HepG2 (cell line): ENCODE data around the gene STK36. TPM values are rescaled to one million over a fixed set of nuclear protein-coding genes. Genes with fewer than 3 reads are reported as not detected.

Experiments used
- CBX2 ChIP-seq, 2 experiments: fragments of 200-600 bp in 1 of 2; sonication (generic); formaldehyde crosslinking in 1 of 2; IDR thresholded peaks; 2 replicates each; pipeline versions ENCODE4 v1.7.0 to v1.8.1; 2018 to 2022; ENCODE audit warnings: low read depth in 2 of 2, low read length in 1 of 2, mild to moderate bottlenecking in 1 of 2, missing genetic modification reagents in 1 of 2
- KLF6 ChIP-seq: IDR thresholded peaks from 2 replicates; pipeline ENCODE4 v1.8.0; 2016; ENCODE audit warnings: missing biosample characterization, missing genetic modification reagents
- POLR2AphosphoS5 ChIP-seq: IDR thresholded peaks from 2 replicates; pipeline ENCODE4 v1.6.1; 2012; ENCODE audit warnings: low read depth, low read length
- REL ChIP-seq: sonication (generic); formaldehyde crosslinking; conservative IDR thresholded peaks from 2 replicates; pipeline ENCODE4 v1.8.0; 2022; ENCODE audit warnings: mild to moderate bottlenecking, missing genetic modification reagents, moderate library complexity
- RFXANK ChIP-seq: IDR thresholded peaks from 2 replicates; pipeline ENCODE4 v1.6.1; 2016
- XRCC5 ChIP-seq: fragments of 200-400 bp; formaldehyde crosslinking; optimal IDR thresholded peaks from 2 replicates; pipeline ENCODE3; 2017; ENCODE audit warnings: mild to moderate bottlenecking, low read length
- ZNF12 ChIP-seq: sonication (generic); formaldehyde crosslinking; IDR thresholded peaks from 2 replicates; pipeline ENCODE4 v1.5.0; 2020; ENCODE audit warnings: missing genetic modification reagents
- ZNF260 ChIP-seq: sonication (generic); formaldehyde crosslinking; IDR thresholded peaks from 2 replicates; pipeline ENCODE4 v1.4.0; 2020; ENCODE audit warnings: missing genetic modification reagents, low read depth, mild to moderate bottlenecking, borderline replicate concordance
- ZNF33A ChIP-seq: sonication (generic); formaldehyde crosslinking; IDR thresholded peaks from 2 replicates; pipeline ENCODE4 v1.5.1; 2020; ENCODE audit warnings: missing genetic modification reagents, mild to moderate bottlenecking, moderate library complexity, borderline replicate concordance
- ZNF431 ChIP-seq: sonication (generic); formaldehyde crosslinking; IDR thresholded peaks from 2 replicates; pipeline ENCODE4 v1.9.0; 2022; ENCODE audit warnings: missing genetic modification reagents, low read depth, mild to moderate bottlenecking, borderline replicate concordance
- polyA plus RNA-seq, 8 experiments: library from polyadenylated mRNA; depleted of rRNA in 3 of 8; stranded (reverse) in 7 of 8; unstranded in 1 of 8; fragments of >200 nt; fragmentation: Illumina TruSeq in 4 of 8; extraction: Trizol in 4 of 8; gene quantifications; 2 replicates each; pipeline versions ENCODE4 v1.2.1 to v1.2.3, GENCODE V29; 2011 to 2016; ENCODE audit warnings: low read depth in 4 of 8, missing spikeins in 1 of 8, mixed read lengths in 1 of 8; ENCODE audit not compliant: insufficient read depth in 1 of 8
- total RNA-seq, 5 experiments: library from RNA; depleted of rRNA; stranded (reverse); fragments of >200 nt; fragmentation: Illumina TruSeq; extraction: Trizol; gene quantifications; 2 replicates each; pipeline ENCODE4 v1.2.3, GENCODE V29; 2016; ENCODE audit warnings: low read depth in 1 of 5
- TF ChIP-seq, protein P1 (sequence below): sonication (generic); formaldehyde crosslinking; IDR thresholded peaks from 2 replicates; pipeline ENCODE4 v1.9.0; 2021; ENCODE audit warnings: missing genetic modification reagents, borderline replicate concordance
- TF ChIP-seq, protein P2 (sequence below): sonication (generic); formaldehyde crosslinking; IDR thresholded peaks from 2 replicates; pipeline ENCODE4 v1.4.0; 2020; ENCODE audit warnings: missing genetic modification reagents, low read depth, mild to moderate bottlenecking, borderline replicate concordance
- TF ChIP-seq, protein P3 (sequence below): sonication (generic); formaldehyde crosslinking; conservative IDR thresholded peaks from 2 replicates; pipeline ENCODE4 v1.4.0; 2020; ENCODE audit warnings: missing genetic modification reagents
- TF ChIP-seq, protein P4 (sequence below): sonication (generic); formaldehyde crosslinking; IDR thresholded peaks from 2 replicates; pipeline ENCODE4 v1.5.0; 2020; ENCODE audit warnings: mild to moderate bottlenecking, missing genetic modification reagents, borderline replicate concordance
- TF ChIP-seq, protein P5 (sequence below): IDR thresholded peaks from 2 replicates; pipeline ENCODE4 v1.6.1; 2016; ENCODE audit warnings: mild to moderate bottlenecking, missing biosample characterization, missing genetic modification reagents
- TF ChIP-seq, protein P6 (sequence below): IDR thresholded peaks from 2 replicates; pipeline ENCODE4 v1.6.1; 2018; ENCODE audit warnings: missing genetic modification reagents, mild to moderate bottlenecking, missing compliant biosample characterization

The STK36 gene
- total and polyA plus RNA-seq, 2 of the 13 experiments (the other 11 are each of a cell fraction or from before 2014, with no cell fraction given) = 45.9 to 83.5 TPM

DNA sequence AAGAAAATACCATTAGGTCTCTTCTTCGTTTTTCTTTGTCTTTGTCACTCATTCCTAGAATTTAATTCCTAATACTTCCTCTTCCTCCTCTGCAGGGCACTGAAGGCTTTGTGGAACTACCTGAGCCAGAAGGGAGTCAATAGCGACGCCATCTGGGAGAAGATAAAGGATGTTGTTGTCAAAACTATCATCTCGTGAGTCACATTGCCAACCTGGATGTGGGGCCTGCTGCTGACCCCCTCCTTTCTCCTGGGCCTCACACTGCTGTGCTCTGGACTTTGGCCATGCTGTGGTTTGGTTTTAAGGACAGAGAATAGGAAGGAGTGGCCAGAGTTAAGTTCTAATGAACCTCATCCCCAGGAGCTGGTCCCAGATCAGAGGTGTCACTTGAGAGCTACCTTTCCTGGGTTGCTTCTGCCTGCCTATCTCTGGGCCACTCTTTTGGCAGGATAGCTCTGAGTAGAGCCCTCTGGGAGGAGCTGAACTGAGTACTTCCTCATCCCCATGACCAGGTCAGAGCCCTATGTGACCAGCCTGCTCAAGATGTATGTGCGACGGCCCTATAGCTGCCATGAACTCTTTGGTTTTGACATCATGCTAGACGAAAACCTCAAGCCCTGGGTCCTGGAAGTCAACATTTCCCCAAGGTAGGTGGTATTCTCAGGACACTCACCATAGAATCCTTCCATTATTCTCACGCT lies 77.0 kb downstream of the STK36 start (continued):
- TF ChIP-seq ZNF431 (CRISPR knock-in tag) = 0 out of 2 replicates have a peak, but pooled peaks have one; percentile 21
- TF ChIP-seq, protein P1, sequence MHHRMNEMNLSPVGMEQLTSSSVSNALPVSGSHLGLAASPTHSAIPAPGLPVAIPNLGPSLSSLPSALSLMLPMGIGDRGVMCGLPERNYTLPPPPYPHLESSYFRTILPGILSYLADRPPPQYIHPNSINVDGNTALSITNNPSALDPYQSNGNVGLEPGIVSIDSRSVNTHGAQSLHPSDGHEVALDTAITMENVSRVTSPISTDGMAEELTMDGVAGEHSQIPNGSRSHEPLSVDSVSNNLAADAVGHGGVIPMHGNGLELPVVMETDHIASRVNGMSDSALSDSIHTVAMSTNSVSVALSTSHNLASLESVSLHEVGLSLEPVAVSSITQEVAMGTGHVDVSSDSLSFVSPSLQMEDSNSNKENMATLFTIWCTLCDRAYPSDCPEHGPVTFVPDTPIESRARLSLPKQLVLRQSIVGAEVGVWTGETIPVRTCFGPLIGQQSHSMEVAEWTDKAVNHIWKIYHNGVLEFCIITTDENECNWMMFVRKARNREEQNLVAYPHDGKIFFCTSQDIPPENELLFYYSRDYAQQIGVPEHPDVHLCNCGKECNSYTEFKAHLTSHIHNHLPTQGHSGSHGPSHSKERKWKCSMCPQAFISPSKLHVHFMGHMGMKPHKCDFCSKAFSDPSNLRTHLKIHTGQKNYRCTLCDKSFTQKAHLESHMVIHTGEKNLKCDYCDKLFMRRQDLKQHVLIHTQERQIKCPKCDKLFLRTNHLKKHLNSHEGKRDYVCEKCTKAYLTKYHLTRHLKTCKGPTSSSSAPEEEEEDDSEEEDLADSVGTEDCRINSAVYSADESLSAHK (CRISPR knock-in tag) = no peak
- peak; percentile 80 for TF ChIP-seq XRCC5
- TF ChIP-seq, protein P2, sequence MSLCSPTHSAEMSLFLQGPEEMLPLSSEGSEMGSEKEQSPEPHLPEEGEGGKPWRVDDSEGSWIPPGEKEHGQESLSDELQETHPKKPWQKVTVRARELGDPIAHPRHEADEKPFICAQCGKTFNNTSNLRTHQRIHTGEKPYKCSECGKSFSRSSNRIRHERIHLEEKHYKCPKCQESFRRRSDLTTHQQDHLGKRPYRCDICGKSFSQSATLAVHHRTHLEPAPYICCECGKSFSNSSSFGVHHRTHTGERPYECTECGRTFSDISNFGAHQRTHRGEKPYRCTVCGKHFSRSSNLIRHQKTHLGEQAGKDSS (CRISPR knock-in tag) = peak; percentile 24; the same call in 1 of the 2 replicates
- no peak for TF ChIP-seq ZNF33A
- no peak for TF ChIP-seq RFXANK
- TF ChIP-seq, protein P3, sequence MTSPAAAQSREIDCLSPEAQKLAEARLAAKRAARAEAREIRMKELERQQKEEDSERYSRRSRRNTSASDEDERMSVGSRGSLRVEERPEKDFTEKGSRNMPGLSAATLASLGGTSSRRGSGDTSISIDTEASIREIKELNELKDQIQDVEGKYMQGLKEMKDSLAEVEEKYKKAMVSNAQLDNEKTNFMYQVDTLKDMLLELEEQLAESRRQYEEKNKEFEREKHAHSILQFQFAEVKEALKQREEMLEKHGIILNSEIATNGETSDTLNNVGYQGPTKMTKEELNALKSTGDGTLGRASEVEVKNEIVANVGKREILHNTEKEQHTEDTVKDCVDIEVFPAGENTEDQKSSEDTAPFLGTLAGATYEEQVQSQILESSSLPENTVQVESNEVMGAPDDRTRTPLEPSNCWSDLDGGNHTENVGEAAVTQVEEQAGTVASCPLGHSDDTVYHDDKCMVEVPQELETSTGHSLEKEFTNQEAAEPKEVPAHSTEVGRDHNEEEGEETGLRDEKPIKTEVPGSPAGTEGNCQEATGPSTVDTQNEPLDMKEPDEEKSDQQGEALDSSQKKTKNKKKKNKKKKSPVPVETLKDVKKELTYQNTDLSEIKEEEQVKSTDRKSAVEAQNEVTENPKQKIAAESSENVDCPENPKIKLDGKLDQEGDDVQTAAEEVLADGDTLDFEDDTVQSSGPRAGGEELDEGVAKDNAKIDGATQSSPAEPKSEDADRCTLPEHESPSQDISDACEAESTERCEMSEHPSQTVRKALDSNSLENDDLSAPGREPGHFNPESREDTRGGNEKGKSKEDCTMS = no peak
- TF ChIP-seq, protein P4, sequence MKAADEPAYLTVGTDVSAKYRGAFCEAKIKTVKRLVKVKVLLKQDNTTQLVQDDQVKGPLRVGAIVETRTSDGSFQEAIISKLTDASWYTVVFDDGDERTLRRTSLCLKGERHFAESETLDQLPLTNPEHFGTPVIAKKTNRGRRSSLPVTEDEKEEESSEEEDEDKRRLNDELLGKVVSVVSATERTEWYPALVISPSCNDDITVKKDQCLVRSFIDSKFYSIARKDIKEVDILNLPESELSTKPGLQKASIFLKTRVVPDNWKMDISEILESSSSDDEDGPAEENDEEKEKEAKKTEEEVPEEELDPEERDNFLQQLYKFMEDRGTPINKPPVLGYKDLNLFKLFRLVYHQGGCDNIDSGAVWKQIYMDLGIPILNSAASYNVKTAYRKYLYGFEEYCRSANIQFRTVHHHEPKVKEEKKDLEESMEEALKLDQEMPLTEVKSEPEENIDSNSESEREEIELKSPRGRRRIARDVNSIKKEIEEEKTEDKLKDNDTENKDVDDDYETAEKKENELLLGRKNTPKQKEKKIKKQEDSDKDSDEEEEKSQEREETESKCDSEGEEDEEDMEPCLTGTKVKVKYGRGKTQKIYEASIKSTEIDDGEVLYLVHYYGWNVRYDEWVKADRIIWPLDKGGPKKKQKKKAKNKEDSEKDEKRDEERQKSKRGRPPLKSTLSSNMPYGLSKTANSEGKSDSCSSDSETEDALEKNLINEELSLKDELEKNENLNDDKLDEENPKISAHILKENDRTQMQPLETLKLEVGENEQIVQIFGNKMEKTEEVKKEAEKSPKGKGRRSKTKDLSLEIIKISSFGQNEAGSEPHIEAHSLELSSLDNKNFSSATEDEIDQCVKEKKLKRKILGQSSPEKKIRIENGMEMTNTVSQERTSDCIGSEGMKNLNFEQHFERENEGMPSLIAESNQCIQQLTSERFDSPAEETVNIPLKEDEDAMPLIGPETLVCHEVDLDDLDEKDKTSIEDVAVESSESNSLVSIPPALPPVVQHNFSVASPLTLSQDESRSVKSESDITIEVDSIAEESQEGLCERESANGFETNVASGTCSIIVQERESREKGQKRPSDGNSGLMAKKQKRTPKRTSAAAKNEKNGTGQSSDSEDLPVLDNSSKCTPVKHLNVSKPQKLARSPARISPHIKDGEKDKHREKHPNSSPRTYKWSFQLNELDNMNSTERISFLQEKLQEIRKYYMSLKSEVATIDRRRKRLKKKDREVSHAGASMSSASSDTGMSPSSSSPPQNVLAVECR = peak; percentile 71; the same call in 1 of the 2 replicates
- TF ChIP-seq ZNF12 (CRISPR knock-in tag) = no peak
- no peak for TF ChIP-seq POLR2AphosphoS5
- TF ChIP-seq, protein P5, sequence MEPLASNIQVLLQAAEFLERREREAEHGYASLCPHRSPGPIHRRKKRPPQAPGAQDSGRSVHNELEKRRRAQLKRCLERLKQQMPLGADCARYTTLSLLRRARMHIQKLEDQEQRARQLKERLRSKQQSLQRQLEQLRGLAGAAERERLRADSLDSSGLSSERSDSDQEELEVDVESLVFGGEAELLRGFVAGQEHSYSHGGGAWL (CRISPR knock-in tag) = no peak
- no peak for TF ChIP-seq CBX2 (IDR thresholded peaks at IDR 0.05; ENCODE audit: low read depth, low read length)
- TF ChIP-seq CBX2 (CRISPR knock-in tag; IDR thresholded peaks at IDR 0.05; ENCODE audit: low read depth) = no peak
- TF ChIP-seq REL (CRISPR knock-in tag) = no peak
- TF ChIP-seq, protein P6, sequence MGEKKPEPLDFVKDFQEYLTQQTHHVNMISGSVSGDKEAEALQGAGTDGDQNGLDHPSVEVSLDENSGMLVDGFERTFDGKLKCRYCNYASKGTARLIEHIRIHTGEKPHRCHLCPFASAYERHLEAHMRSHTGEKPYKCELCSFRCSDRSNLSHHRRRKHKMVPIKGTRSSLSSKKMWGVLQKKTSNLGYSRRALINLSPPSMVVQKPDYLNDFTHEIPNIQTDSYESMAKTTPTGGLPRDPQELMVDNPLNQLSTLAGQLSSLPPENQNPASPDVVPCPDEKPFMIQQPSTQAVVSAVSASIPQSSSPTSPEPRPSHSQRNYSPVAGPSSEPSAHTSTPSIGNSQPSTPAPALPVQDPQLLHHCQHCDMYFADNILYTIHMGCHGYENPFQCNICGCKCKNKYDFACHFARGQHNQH (CRISPR knock-in tag) = peak; percentile 69
- no peak for TF ChIP-seq ZNF260 (CRISPR knock-in tag)
- no peak for TF ChIP-seq KLF6
